Thymus (tissue), 11 donors: Measurements from ENCODE around the gene TTC24. TPM values are rescaled to one million over a fixed set of nuclear protein-coding genes. Genes with fewer than 3 reads are reported as not detected.

ENCODE experiments used
- DNase-seq, 9 donors: peaks; one replicate each; pipeline ENCODE4 v3.0.0-alpha.2; 2013; ENCODE audit warnings: low spot score in 9 of 9, low read depth in 6 of 9, missing footprints in 1 of 9
- H3K27ac ChIP-seq, 2 donors: one replicate each; pipeline ENCODE4 v1.5.1; 2013; ENCODE audit warnings: control low read depth in 1 of 2, low read depth in 1 of 2, low read length in 1 of 2, mild to moderate bottlenecking in 1 of 2, moderate library complexity in 1 of 2
- H3K27me3 ChIP-seq, 2 donors: one replicate each; pipeline ENCODE4 v1.5.1; 2013; ENCODE audit warnings: low read length in 1 of 2; ENCODE audit not compliant: control insufficient read depth in 2 of 2, insufficient read depth in 1 of 2
- H3K36me3 ChIP-seq, 2 donors: one replicate each; pipeline ENCODE4 v1.5.1; 2013; ENCODE audit warnings: low read length in 1 of 2, mild to moderate bottlenecking in 1 of 2, moderate library complexity in 1 of 2; ENCODE audit not compliant: control insufficient read depth in 2 of 2, insufficient read depth in 2 of 2
- H3K4me1 ChIP-seq, 2 donors: one replicate each; pipeline ENCODE4 v1.5.1; 2013; ENCODE audit warnings: low read length in 2 of 2; ENCODE audit not compliant: control insufficient read depth in 2 of 2, insufficient read depth in 2 of 2
- H3K4me3 ChIP-seq, 2 donors: one replicate each; pipeline ENCODE4 v1.5.1; 2013; ENCODE audit warnings: low read length in 2 of 2, control low read depth in 1 of 2, mild to moderate bottlenecking in 1 of 2
- H3K9me3 ChIP-seq, 2 donors: one replicate each; pipeline ENCODE4 v1.5.1; 2013; ENCODE audit warnings: low read length in 1 of 2, mild to moderate bottlenecking in 1 of 2; ENCODE audit not compliant: control insufficient read depth in 2 of 2, insufficient read depth in 1 of 2
- WGBS: extraction: QIAGEN DNeasy Blood & Tissue Kit; methylation state at CpG from one replicate; pipeline ENCODE4 v1.1.7; 2013; 5-methylcytosine and 5-hydroxymethylcytosine counted together
- polyA plus RNA-seq: library from polyadenylated mRNA; stranded (reverse); fragments of 200-250 nt; gene quantifications from one replicate; pipeline ENCODE4 v1.2.3, GENCODE V29; 2013
- total RNA-seq: library from RNA; stranded (reverse); fragments of 120-200 nt; gene quantifications from one replicate; pipeline ENCODE4 v1.2.4, GENCODE V29; 2013
- donor health status: healthy.

Gene TTC24
- total and polyA plus RNA-seq, 2 donors = 12.9 to 13.4 TPM

DNA sequence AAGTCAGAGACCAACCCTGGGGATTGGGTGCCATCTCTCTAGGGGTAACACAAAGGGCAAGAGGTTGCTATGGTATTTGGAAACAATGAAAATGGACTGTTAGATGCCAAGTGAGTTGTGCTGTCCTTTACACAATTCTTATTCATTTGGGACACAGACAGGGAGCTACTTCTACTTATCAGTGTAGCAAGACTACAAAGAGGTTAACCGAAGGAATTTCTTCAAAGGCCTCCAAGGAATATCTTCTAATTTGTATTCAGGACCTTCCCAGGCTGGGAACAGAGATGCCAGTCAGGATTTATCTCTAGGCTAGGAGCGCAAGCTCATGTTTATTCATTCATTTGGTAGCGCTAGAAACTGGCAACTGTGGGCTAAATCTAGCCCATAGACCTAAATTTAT, 14.7 kb downstream of the TTC24 start:
- 98% methylated on average over 3 of the region's 3 CpGs for WGBS
- no peaks in the 10 kb centered on the region for H3K27me3 ChIP-seq
- H3K4me1 ChIP-seq = peaks cover 10 to 24% of the 10 kb centered on the region in 2 donors
- no peaks in the 10 kb centered on the region for H3K9me3 ChIP-seq
- DNase-seq = no peak
- peaks cover 22 to 59% of the 10 kb centered on the region in 2 donors for H3K36me3 ChIP-seq
- no peak overlapping the region for H3K27ac ChIP-seq
- H3K4me3 ChIP-seq = no peak overlapping the region

DNA sequence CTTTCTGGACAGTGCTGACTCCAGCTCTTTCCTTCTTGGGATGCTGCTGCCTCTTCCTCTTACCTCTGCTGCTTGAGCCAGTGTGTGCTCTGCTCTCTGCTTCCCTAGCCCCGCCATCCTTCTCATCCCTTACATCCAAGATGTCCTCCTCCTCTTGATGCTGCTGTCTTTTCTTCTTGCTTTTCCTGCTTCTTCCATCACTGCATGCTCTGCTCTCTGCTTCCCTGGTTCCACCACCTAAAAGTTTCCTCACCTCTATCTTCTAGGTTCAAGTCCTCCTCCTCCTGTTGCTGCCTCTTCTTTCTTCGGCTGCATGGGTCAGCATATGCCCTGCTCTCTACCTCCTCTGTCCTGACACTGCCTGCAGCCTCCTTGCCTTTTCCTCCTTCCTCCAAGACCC, 15.5 kb downstream of the TTC24 start:
- no peak overlapping the region for H3K4me3 ChIP-seq
- no peak overlapping the region for H3K27ac ChIP-seq
- WGBS = 99% methylated on average over 2 of the region's 2 CpGs
- H3K27me3 ChIP-seq = no peaks in the 10 kb centered on the region
- H3K9me3 ChIP-seq = no peaks in the 10 kb centered on the region
- no peak for DNase-seq
- peaks cover 22 to 59% of the 10 kb centered on the region in 2 donors for H3K36me3 ChIP-seq
- peaks cover 10 to 26% of the 10 kb centered on the region in 2 donors for H3K4me1 ChIP-seq

GRCh38 chr1:156596426-156596825, 16.9 kb downstream of the TTC24 start:
- WGBS = 95% methylated on average over 3 of the region's 3 CpGs
- Histone ChIP-seq H3K4me1 (peaks cover 10 to 34% of the 10 kb centered on the region in 2 donors), H3K27me3 (no peaks in the 10 kb centered on the region), H3K9me3 (no peaks in the 10 kb centered on the region), H3K4me3 (no peak overlapping the region), H3K27ac (no peak overlapping the region), H3K36me3 (peaks cover 22 to 59% of the 10 kb centered on the region in 2 donors)
- no peak for DNase-seq

- Histone ChIP-seq H3K9me3 (no peaks in the 10 kb centered on the region), H3K27ac (no peak overlapping the region), H3K4me1 (peaks cover 7 to 32% of the 10 kb centered on the region in 2 donors), H3K27me3 (no peaks in the 10 kb centered on the region), H3K36me3 (peaks cover 22 to 58% of the 10 kb centered on the region in 2 donors), H3K4me3 (no peak overlapping the region)
- no peak for DNase-seq
- WGBS = 96% methylated on average over 5 of the region's 5 CpGs
Measured at GRCh38 chr1:156598125-156598524, 18.6 kb downstream of the TTC24 start.

DNA sequence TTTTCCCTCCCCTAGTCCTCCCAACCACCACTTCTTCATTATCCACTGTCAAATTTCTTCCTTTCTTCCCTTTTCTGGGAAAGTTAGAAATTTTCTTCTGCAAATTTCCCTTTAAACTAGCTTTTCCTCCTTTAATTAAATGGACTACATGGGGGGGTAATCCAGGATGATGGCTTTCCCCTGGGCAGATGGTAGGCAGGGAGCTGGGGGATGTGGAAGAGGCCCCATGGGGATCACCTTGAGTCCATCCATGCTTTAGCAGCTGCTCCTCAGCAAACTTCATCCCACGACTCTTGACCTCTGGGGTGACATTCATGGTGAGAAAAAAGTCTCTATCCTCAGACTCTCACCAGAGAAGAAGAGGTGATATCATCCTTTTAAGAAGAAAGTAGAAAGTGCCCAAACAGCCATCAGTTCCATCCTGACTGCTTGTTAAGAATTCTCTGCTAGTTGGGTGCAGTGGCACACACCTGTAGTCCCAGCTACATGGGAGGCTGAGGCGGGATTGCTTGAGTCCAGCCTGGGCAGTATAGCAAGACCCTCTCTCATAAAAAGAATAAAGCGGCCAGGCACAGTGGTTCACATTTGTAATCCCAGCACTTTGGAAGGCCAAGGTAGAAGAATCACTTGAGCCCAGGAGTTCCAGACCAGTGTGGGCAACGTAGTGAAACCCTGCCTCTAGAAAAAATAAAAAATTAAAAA, 19.4 kb downstream of the TTC24 start:
- WGBS = 99% methylated on average over 4 of the region's 4 CpGs
- DNase-seq = no peak
- peaks cover 22 to 50% of the 10 kb centered on the region in 2 donors for H3K36me3 ChIP-seq

DNA sequence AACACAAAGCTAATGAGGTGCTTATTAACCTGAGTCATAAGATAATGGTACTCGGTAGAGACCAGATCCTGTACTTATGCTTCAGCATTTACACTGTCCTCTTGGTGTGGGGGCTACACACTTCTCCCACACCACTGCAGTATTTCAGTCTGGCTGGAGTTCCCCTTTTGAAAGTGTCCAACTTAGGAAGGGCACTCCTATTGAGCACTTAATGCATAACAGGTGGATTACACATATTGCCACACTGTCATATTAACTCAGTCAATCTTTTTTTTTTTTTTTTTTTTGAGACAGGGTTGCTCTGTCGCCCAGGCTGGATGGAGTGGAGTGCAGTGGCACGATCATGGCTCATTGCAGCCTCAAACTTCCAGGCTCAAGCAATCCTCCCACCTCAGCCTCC, 20.3 kb downstream of the TTC24 start:
- Histone ChIP-seq H3K27ac (no peak overlapping the region), H3K4me1 (peaks cover 7 to 26% of the 10 kb centered on the region in 2 donors), H3K4me3 (no peak overlapping the region), H3K36me3 (peaks cover 16 to 41% of the 10 kb centered on the region in 2 donors), H3K27me3 (no peaks in the 10 kb centered on the region), H3K9me3 (no peaks in the 10 kb centered on the region)
- no peak for DNase-seq
- 65% methylated on average over 3 of the region's 3 CpGs for WGBS

More for the DNA sequence above, 19.4 kb downstream of the TTC24 start:
- Histone ChIP-seq H3K27me3 (no peaks in the 10 kb centered on the region), H3K9me3 (no peaks in the 10 kb centered on the region), H3K4me1 (peaks cover 7 to 26% of the 10 kb centered on the region in 2 donors), H3K4me3 (no peak overlapping the region), H3K27ac (no peak overlapping the region)

GRCh38 chr1:156600733-156601121, 21.2 kb downstream of the TTC24 start:
- no peak for DNase-seq
- H3K4me1 ChIP-seq = peaks cover 7 to 26% of the 10 kb centered on the region in 2 donors

GRCh38 chr1:156601122-156601830, 21.8 kb downstream of the TTC24 start, which contains the start of gene GPATCH4:
Gene GPATCH4 (minus strand): TSS chr1:156601479.
- WGBS = under 1% methylated on average over 35 of the region's 35 CpGs
- peak in 5 of 9 donors; percentile 63 to 86 (median 66) for DNase-seq
- H3K4me3 ChIP-seq = peak within 1 kb of the TSS; percentile 86 to 92
- peaks cover 15 to 27% of the 10 kb centered on the region in 2 donors for H3K36me3 ChIP-seq
- H3K9me3 ChIP-seq = no peaks in the 10 kb centered on the region
- H3K4me1 ChIP-seq = peaks cover 7 to 26% of the 10 kb centered on the region in 2 donors
- H3K27me3 ChIP-seq = no peaks in the 10 kb centered on the region
- H3K27ac ChIP-seq = peak within 1 kb of the TSS; percentile 30 to 59

More at GRCh38 chr1:156600733-156601121, 21.2 kb downstream of the TTC24 start:
- H3K9me3 ChIP-seq = no peaks in the 10 kb centered on the region
- no peaks in the 10 kb centered on the region for H3K27me3 ChIP-seq
- H3K4me3 ChIP-seq = peak overlapping the region; percentile 86 to 92
- peak overlapping the region in 1 of 2 donors; percentile 30 for H3K27ac ChIP-seq
- H3K36me3 ChIP-seq = peaks cover 15 to 33% of the 10 kb centered on the region in 2 donors
- 5% methylated on average over 13 of the region's 13 CpGs for WGBS

DNA sequence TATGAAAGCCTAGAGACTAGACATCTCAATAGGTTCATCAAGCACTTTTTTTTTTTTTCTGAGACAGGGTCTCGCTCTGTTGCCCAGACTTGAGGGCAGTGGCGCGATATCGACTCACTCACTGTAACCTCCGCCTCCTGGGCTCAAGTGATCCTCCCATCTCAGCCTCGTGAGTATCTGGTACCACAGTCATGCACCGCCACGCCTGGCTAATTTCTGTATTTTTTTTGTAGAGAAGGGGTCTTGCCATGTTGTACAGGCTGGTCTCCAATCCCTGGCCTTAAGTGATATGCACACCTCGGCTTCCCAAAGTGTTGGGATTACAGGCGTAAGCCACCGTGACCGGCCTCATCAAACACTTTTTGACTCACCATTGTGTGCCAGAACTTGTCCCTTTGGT, 22.4 kb downstream of the TTC24 start:
- H3K27ac ChIP-seq = peak overlapping the region in 1 of 2 donors; percentile 59
- H3K9me3 ChIP-seq = no peaks in the 10 kb centered on the region
- no peak for DNase-seq
- H3K36me3 ChIP-seq = peaks cover 13 to 21% of the 10 kb centered on the region in 2 donors
- H3K4me3 ChIP-seq = peak overlapping the region; percentile 86 to 92
- no peaks in the 10 kb centered on the region for H3K27me3 ChIP-seq
- 82% methylated on average over 12 of the region's 12 CpGs for WGBS
- peaks cover 7 to 26% of the 10 kb centered on the region in 2 donors for H3K4me1 ChIP-seq
